Suprapubic skin (tissue), 3 donors: ENCODE results near the gene HLA-DRB1.

Experiments used
- POLR2A ChIP-seq, 2 donors: fragments of 450-650 bp; IDR thresholded peaks; one replicate each; pipeline ENCODE4 v1.6.1; 2017; ENCODE audit warnings: antibody characterized with exemption in 2 of 2, mild to moderate bottlenecking in 2 of 2, moderate library complexity in 2 of 2
- TF ChIP-seq, protein P1 (sequence below), 2 donors: fragments of 200-600 bp in 1 of 2; fragments of 450-650 bp in 1 of 2; sonication (generic) in 1 of 2; IDR thresholded peaks; one replicate each; pipeline ENCODE4 v1.5.1; 2016 to 2019; ENCODE audit warnings: antibody characterized with exemption in 2 of 2, mild to moderate bottlenecking in 1 of 2, moderate library complexity in 1 of 2

GRCh38 chr6:32558426-32559057, 31.1 kb downstream of the HLA-DRB1 start:
- TF ChIP-seq POLR2A (IDR thresholded peaks at IDR 0.05), result no peak
- TF ChIP-seq, protein P1, sequence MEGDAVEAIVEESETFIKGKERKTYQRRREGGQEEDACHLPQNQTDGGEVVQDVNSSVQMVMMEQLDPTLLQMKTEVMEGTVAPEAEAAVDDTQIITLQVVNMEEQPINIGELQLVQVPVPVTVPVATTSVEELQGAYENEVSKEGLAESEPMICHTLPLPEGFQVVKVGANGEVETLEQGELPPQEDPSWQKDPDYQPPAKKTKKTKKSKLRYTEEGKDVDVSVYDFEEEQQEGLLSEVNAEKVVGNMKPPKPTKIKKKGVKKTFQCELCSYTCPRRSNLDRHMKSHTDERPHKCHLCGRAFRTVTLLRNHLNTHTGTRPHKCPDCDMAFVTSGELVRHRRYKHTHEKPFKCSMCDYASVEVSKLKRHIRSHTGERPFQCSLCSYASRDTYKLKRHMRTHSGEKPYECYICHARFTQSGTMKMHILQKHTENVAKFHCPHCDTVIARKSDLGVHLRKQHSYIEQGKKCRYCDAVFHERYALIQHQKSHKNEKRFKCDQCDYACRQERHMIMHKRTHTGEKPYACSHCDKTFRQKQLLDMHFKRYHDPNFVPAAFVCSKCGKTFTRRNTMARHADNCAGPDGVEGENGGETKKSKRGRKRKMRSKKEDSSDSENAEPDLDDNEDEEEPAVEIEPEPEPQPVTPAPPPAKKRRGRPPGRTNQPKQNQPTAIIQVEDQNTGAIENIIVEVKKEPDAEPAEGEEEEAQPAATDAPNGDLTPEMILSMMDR (IDR thresholded peaks at IDR 0.05), result no peak
